Cerebellar cortex (tissue), 1 donor: Measurements from ENCODE around the gene GRB10.

Experiments used
- DNase-seq: peaks from one replicate; pipeline ENCODE4 v3.0.0-alpha.2; 2015; ENCODE audit warnings: low spot score

Gene GRB10

GRCh38 chr7:50632561-50633413, 149.9 kb downstream of the GRB10 start:
- peak; percentile 21 for DNase-seq

- no peak for DNase-seq
These were observed 151.1 kb downstream of the GRB10 start for GRCh38 chr7:50631639-50632038.

GRCh38 chr7:50631100-50631499, 151.6 kb downstream of the GRB10 start:
- no peak for DNase-seq

GRCh38 chr7:50629238-50629901, 153.3 kb downstream of the GRB10 start:
- DNase-seq: no peak

- no peak for DNase-seq
These were observed 154.1 kb downstream of the GRB10 start for GRCh38 chr7:50628434-50629084.

GRCh38 chr7:50627824-50628361, 154.8 kb downstream of the GRB10 start:
- no peak for DNase-seq

- no peak for DNase-seq
These were observed 156.4 kb downstream of the GRB10 start for GRCh38 chr7:50626286-50626685.

- no peak for DNase-seq
These were observed 157.3 kb downstream of the GRB10 start for GRCh38 chr7:50625360-50625759.

- no peak for DNase-seq
These were observed 159.9 kb downstream of the GRB10 start for GRCh38 chr7:50622821-50623220.

- no peak for DNase-seq
These were observed 160.7 kb downstream of the GRB10 start for GRCh38 chr7:50621973-50622490.

- no peak for DNase-seq
These were observed 161.5 kb downstream of the GRB10 start for GRCh38 chr7:50621206-50621605.

GRCh38 chr7:50620433-50620832, 162.3 kb downstream of the GRB10 start:
- no peak for DNase-seq

- no peak for DNase-seq
These were observed 163.0 kb downstream of the GRB10 start for GRCh38 chr7:50619684-50620083.

GRCh38 chr7:50618281-50618680, 164.4 kb downstream of the GRB10 start:
- DNase-seq: no peak

- no peak for DNase-seq
These were observed 167.1 kb downstream of the GRB10 start for GRCh38 chr7:50615519-50616080.

- no peak for DNase-seq
These were observed 167.8 kb downstream of the GRB10 start for GRCh38 chr7:50614721-50615518.

GRCh38 chr7:50613473-50613872, 169.2 kb downstream of the GRB10 start:
- no peak for DNase-seq

GRCh38 chr7:50612704-50613103, 170.0 kb downstream of the GRB10 start:
- DNase-seq: no peak

GRCh38 chr7:50610521-50611277, 172.0 kb downstream of the GRB10 start:
- DNase-seq: no peak

GRCh38 chr7:50608196-50608906, 174.3 kb downstream of the GRB10 start:
- no peak for DNase-seq
